GM12874 (cell line): Measurements from ENCODE around the gene KRTAP10-6.

Experiments used
- CTCF ChIP-seq: IDR thresholded peaks from 2 replicates; pipeline ENCODE4 v1.5.1; 2011; ENCODE audit warnings: low read depth, mild to moderate bottlenecking, control low read depth, low read length, moderate library complexity; ENCODE audit not compliant: insufficient read depth

The KRTAP10-6 gene

GRCh38 chr21:44613386-44614155, 21.3 kb upstream of the KRTAP10-6 start:
- TF ChIP-seq CTCF, result no peak

GRCh38 chr21:44612669-44613229, 20.4 kb upstream of the KRTAP10-6 start:
- TF ChIP-seq CTCF, result no peak

GRCh38 chr21:44612029-44612486, 19.8 kb upstream of the KRTAP10-6 start, which contains the start of gene KRTAP10-8:
KRTAP10-8 (plus strand) TSS chr21:44612079; CDS start chr21:44612101, 22 bp downstream.
- no peak for TF ChIP-seq CTCF

DNA sequence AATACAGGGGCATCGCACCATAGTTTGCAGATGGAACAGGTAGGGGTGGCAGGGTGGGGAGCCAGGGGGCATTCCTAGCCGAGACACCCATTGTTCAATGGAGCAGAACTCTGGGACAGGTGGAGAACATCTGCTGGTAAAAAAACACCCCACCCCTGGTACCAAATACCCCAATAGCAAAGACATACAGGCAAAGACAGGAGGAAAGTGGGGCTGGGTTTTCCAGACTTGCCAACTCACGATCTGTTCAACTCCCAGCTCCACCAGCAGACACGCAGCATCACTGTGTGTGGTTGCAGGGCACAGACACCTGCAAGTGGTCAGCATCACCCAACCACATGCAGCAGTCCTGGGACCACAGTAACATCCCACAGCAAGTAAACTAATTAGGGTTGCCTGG, 19.2 kb upstream of the KRTAP10-6 start:
- no peak for TF ChIP-seq CTCF

GRCh38 chr21:44609193-44609592, 16.9 kb upstream of the KRTAP10-6 start:
- no peak for TF ChIP-seq CTCF

- TF ChIP-seq CTCF, result no peak
Measured at GRCh38 chr21:44606495-44606894, 14.2 kb upstream of the KRTAP10-6 start.

DNA sequence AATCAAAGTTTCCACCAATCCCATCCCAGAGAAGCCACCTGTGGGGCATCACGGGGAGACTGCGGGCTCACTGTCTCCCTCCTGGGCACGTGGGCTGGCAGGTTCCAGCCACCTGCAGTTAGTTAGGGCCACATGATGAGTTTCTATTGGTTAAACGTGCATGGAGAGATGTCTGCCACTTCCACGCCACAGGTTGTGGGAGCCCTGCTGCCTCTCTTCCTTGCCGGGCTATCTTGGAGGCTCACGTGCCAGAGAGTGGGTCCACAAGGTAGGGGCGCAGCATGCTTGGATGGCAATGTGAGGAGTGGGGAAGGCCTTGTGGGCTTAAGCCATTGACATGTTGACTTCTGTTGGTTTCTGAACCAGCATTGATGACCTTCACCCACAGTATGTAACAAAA, 11.6 kb upstream of the KRTAP10-6 start:
- no peak for TF ChIP-seq CTCF
